ENCODE measurements around the gene DIP2A. TPM values are rescaled to one million over a fixed set of nuclear protein-coding genes. Genes with fewer than 3 reads are reported as not detected.

The DIP2A gene
- total and polyA plus RNA-seq, 2 of the 13 experiments (the other 11 are each of a cell fraction or from before 2014, with no cell fraction given), result 18.5 to 37.6 TPM

GRCh38 chr21:46461909-46462308, 3.2 kb downstream of the DIP2A start:
- H2AFZ ChIP-seq (ENCODE audit: low read length), result no peak overlapping the region
- POLR2A ChIA-PET, result no interaction called here
- H3K4me2 ChIP-seq (ENCODE audit: low read depth, low read length), result no peak overlapping the region
- in situ Hi-C loops (cut with HindIII; ENCODE audit: extremely low pct_ligation_motif_present, low pct_unique_long_range_greater_than_20kb), result no loop called here
- CTCF ChIA-PET (ENCODE audit: low intra/inter-chr PET ratio, low total read pairs), result no interaction called here
- H3K9me3 ChIP-seq (ENCODE audit: low read length), result no peaks in the 10 kb centered on the region
- no peaks in the 10 kb centered on the region for H4K20me1 ChIP-seq (ENCODE audit: insufficient read depth, low read length)
- ATAC-seq (no peak), DNase-seq (ENCODE audit: low spot score) (no peak), FAIRE-seq (no peak)
- H3K4me3 ChIP-seq (replicated peaks in 1 of 3; ENCODE audit: insufficient read depth in 1 of 3, low read depth in 2 of 3, low read length in 3 of 3), result no peak overlapping the region
- no peaks in the 10 kb centered on the region; a peak in 1 of 5 replicates for H3K27me3 ChIP-seq (ENCODE audit: control insufficient read depth in 1 of 2, insufficient read depth in 2 of 2, low read length in 2 of 2)
- BruUV-seq (replicated peaks), result no TSS peak
- no peak overlapping the region for H3K9ac ChIP-seq (ENCODE audit: insufficient read depth, low read depth, low read length)
- intact Hi-C loops (cut with micrococcal nuclease; ENCODE audit: unreplicated experiment), result no loop called here
- peaks cover 3 to 18% of the 10 kb centered on the region in 2 experiments; a peak in 2 of 5 replicates for H3K36me3 ChIP-seq (replicated peaks in 1 of 2; ENCODE audit: control insufficient read depth in 1 of 2, insufficient read depth in 2 of 2, low read length in 2 of 2)
- peaks cover 33% of the 10 kb centered on the region for H3K4me1 ChIP-seq (ENCODE audit: insufficient read depth, low read length)
- H3K27ac ChIP-seq (ENCODE audit: extremely low read length, insufficient read depth, low read length), result no peak overlapping the region
- 100% methylated on average over 4 of the region's 5 CpGs for WGBS (ENCODE audit: low lambda C conversion rate)
- peaks cover 45% of the 10 kb centered on the region for H3K79me2 ChIP-seq (ENCODE audit: insufficient read depth, low read length)
- no peak for TF ChIP-seq FLYWCH1 (CRISPR knock-in tag; IDR thresholded peaks at IDR 0.05)
- TF ChIP-seq FOXM1 (CRISPR knock-in tag; IDR thresholded peaks at IDR 0.05), result no peak
- no peak for TF ChIP-seq ZNF136 (CRISPR knock-in tag; IDR thresholded peaks at IDR 0.05; ENCODE audit: low read depth)
- no peak for TF ChIP-seq ZNF557 (CRISPR knock-in tag; IDR thresholded peaks at IDR 0.05)
- no peak for TF ChIP-seq ZNF567 (CRISPR knock-in tag; IDR thresholded peaks at IDR 0.05; ENCODE audit: borderline replicate concordance)
- no peak for TF ChIP-seq THRA (CRISPR knock-in tag; IDR thresholded peaks at IDR 0.05; ENCODE audit: borderline replicate concordance)
- no peak for TF ChIP-seq ATF7-NPFF (CRISPR knock-in tag; IDR thresholded peaks at IDR 0.05; ENCODE audit: low read depth)
- no peak for TF ChIP-seq SNAPC4 (CRISPR knock-in tag; IDR thresholded peaks at IDR 0.05)
- TF ChIP-seq TMF1 (CRISPR knock-in tag; IDR thresholded peaks at IDR 0.05; ENCODE audit: low read depth), result no peak
- no peak for TF ChIP-seq ZHX2 (IDR thresholded peaks at IDR 0.05; ENCODE audit: low read depth)
- TF ChIP-seq ZHX2 (CRISPR knock-in tag; IDR thresholded peaks at IDR 0.05; ENCODE audit: borderline replicate concordance), result no peak
- TF ChIP-seq MIER3 (CRISPR knock-in tag; IDR thresholded peaks at IDR 0.05; ENCODE audit: borderline replicate concordance), result no peak
- TF ChIP-seq ZSCAN9 (CRISPR knock-in tag; IDR thresholded peaks at IDR 0.05; ENCODE audit: borderline replicate concordance), result no peak

Measured in HepG2 (cell line).